Measurements from ENCODE around the gene MAPK11. TPM values are rescaled to one million over a fixed set of nuclear protein-coding genes. Genes with fewer than 3 reads are reported as not detected.
A peak's percentile ranks its signal among the peaks of the same experiment; 100 is the strongest.

MAPK11 gene
- polyA plus RNA-seq, 3 donors = 0.81 TPM; not detected in 2

DNA sequence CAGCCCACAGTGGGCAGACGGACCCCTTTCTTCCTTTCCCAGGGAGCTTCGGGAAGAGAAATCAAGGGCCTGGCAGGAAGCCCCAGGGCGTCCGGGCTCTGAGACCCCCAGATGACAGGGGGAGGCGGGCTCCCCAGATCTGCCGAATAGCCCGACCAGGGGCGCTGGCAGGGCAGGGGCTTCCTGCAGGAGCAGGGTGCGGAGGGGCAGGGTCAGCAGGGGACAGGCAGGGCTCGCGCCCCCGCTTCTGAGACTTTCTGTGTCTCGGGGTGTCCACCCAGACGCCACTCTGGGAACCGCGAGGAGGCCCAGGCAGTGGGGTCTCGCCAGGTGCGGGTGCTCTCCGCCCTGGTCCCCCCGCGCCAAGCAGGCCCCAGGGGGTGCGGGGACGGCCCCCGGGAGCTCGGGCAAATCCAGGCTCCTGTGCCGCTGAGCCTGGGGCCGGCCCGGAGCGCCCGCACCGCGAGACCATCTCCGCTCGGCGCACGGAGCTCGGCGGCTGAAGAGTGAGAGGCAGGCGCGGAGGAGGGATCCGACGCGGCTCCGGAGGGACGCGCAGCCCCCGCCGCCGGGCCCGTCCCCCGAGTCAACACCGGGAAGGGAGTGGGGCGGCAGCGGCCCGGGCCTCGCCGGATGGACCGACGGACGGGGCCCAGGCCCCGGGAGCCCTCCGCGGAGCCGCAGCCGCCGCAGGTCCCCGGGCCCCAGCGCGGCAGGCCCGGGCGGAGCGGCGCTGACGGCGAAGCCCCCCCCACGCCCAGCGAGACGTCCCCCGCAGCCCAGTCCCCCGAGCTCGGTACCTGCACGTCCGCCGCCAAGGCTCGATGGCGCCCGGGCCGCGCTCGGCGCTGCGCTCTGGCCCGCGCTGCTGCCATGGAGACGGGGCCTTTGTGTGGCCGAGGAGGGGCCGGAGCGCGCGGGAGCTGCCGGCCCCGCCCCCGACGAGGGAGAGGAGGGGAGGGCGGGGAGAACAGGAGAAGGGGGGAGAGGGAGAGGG lies 36.9 kb upstream of the MAPK11 start, which contains the start of gene PLXNB2:
Gene PLXNB2, minus strand, starts transcription at position 894 of the 997 bp plus-strand sequence. CDS start 17,062 bp downstream, outside the sequence.
- Histone ChIP-seq H3K9ac (ENCODE audit: insufficient read depth, low read length, poor library complexity, severe bottlenecking) (peak within 1 kb of the TSS; percentile 94), H2AFZ (ENCODE audit: insufficient read depth, low read depth, low read length, poor library complexity, severe bottlenecking) (no peak within 1 kb of the TSS), H3K27me3 (ENCODE audit: control insufficient read depth in 2 of 2, insufficient read depth in 2 of 2, low read length in 2 of 2) (no peaks in the 10 kb centered on the region), H3K4me1 (ENCODE audit: control insufficient read depth in 1 of 2, insufficient read depth in 2 of 2, low read length in 2 of 2) (peaks cover 57 to 62% of the 10 kb centered on the region in 2 donors), H3K9me3 (replicated peaks in 1 of 2; ENCODE audit: control insufficient read depth in 1 of 2, insufficient read depth in 1 of 2, low read length in 2 of 2) (no peaks in the 10 kb centered on the region), H3K27ac (ENCODE audit: low read depth in 1 of 2, low read length in 2 of 2) (peak within 1 kb of the TSS; percentile 97 to 100), H3K4me2 (replicated peaks; ENCODE audit: extremely low read depth, low read length, poor library complexity, severe bottlenecking) (peak within 1 kb of the TSS; percentile 93), H3K36me3 (replicated peaks in 1 of 2; ENCODE audit: control insufficient read depth in 1 of 2, insufficient read depth in 2 of 2, low read length in 2 of 2) (peaks cover 0 to 10% of the 10 kb centered on the region in 2 donors), H4K20me1 (ENCODE audit: insufficient read depth, low read length) (peaks cover 47% of the 10 kb centered on the region), H3K4me3 (replicated peaks in 1 of 3; ENCODE audit: low read depth in 2 of 3, low read length in 3 of 3) (peak within 1 kb of the TSS; percentile 90 to 100 (median 92)), H3K79me2 (ENCODE audit: insufficient read depth, low read length) (peaks cover 50% of the 10 kb centered on the region)
- TF ChIP-seq, protein P1, sequence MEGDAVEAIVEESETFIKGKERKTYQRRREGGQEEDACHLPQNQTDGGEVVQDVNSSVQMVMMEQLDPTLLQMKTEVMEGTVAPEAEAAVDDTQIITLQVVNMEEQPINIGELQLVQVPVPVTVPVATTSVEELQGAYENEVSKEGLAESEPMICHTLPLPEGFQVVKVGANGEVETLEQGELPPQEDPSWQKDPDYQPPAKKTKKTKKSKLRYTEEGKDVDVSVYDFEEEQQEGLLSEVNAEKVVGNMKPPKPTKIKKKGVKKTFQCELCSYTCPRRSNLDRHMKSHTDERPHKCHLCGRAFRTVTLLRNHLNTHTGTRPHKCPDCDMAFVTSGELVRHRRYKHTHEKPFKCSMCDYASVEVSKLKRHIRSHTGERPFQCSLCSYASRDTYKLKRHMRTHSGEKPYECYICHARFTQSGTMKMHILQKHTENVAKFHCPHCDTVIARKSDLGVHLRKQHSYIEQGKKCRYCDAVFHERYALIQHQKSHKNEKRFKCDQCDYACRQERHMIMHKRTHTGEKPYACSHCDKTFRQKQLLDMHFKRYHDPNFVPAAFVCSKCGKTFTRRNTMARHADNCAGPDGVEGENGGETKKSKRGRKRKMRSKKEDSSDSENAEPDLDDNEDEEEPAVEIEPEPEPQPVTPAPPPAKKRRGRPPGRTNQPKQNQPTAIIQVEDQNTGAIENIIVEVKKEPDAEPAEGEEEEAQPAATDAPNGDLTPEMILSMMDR (IDR thresholded peaks at IDR 0.05) = no peak
- peaks cover 49% of the 10 kb centered on the region for H3K4me1 Mint-ChIP-seq
- peak within 1 kb of the TSS; percentile 96 for H3K4me3 Mint-ChIP-seq
- H3K36me3 Mint-ChIP-seq = peaks cover 0 to 20% of the 10 kb centered on the region in 2 donors
- peaks cover 0 to 2% (median 0%) of the 10 kb centered on the region in 7 donors for H3K9me3 Mint-ChIP-seq
- DNase-seq = peak; percentile 63 to 71 (median 71)
- peak within 1 kb of the TSS; percentile 95 to 100 (median 99) for H3K27ac Mint-ChIP-seq
- WGBS (ENCODE audit: insufficient coverage) = under 1% methylated on average over 85 of the region's 105 CpGs
- H3K27me3 Mint-ChIP-seq (ENCODE audit: low read depth in 3 of 3) = peaks cover 2% of the 10 kb centered on the region in 3 donors
- intact Hi-C loops (cut with micrococcal nuclease) = loop anchor here in 1 of 2 donors (10.0 kb wide), 1 partner anchor 342 kb away; the partner anchor contains the start of gene PIM3

DNA sequence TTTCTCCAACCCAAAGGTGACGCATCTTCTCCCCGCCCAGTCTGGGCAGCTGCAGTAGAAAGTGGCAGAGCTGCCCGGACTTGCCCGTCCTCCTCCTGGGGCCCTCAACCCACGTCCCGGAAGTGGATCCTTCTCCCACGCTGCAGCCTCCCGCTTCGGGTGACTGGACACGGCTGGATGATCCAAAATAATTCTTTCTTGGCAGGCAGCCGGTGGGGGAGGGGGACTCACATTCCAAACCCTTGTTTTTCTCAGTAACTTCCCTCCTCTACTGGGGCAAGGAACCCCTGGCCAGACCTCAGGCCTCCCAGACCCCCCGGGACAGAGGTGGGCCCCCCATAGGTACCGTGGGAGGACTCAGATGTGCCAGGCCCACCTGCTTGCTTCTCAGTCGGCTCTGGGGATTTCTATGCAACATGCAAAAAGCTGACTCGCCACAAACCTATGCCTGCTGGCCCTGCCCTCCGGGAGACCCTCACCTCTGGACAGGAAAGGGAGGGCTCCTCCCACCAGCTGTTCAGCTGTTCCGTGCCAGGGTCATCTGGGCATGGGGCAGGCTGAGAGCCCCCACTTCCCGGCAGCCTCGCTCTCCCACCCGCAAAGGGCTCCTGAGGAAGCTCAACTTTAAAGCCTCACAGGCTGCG lies 35.9 kb upstream of the MAPK11 start:
- peak overlapping the region; percentile 97 to 100 for H3K27ac ChIP-seq (ENCODE audit: low read depth in 1 of 2, low read length in 2 of 2)
- H3K4me2 ChIP-seq (replicated peaks; ENCODE audit: extremely low read depth, low read length, poor library complexity, severe bottlenecking) = peak overlapping the region; percentile 93
- Mint-ChIP-seq H3K9me3 (peaks cover 0 to 2% (median 0%) of the 10 kb centered on the region in 7 donors), H3K4me3 (peak overlapping the region; percentile 96), H3K36me3 (peaks cover 4 to 19% of the 10 kb centered on the region in 2 donors), H3K27ac (peak overlapping the region; percentile 97 to 100 (median 100)), H3K4me1 (peaks cover 59% of the 10 kb centered on the region), H3K27me3 (ENCODE audit: low read depth in 3 of 3) (peaks cover 0 to 3% (median 2%) of the 10 kb centered on the region in 3 donors)
- H2AFZ ChIP-seq (ENCODE audit: insufficient read depth, low read depth, low read length, poor library complexity, severe bottlenecking) = no peak overlapping the region
- H3K27me3 ChIP-seq (ENCODE audit: control insufficient read depth in 2 of 2, insufficient read depth in 2 of 2, low read length in 2 of 2) = no peaks in the 10 kb centered on the region
- peaks cover 57% of the 10 kb centered on the region for H4K20me1 ChIP-seq (ENCODE audit: insufficient read depth, low read length)
- peak; percentile 88 to 93 (median 90) for DNase-seq
- H3K9ac ChIP-seq (ENCODE audit: insufficient read depth, low read length, poor library complexity, severe bottlenecking) = peak overlapping the region; percentile 94
- peaks cover 67 to 72% of the 10 kb centered on the region in 2 donors for H3K4me1 ChIP-seq (ENCODE audit: control insufficient read depth in 1 of 2, insufficient read depth in 2 of 2, low read length in 2 of 2)
- TF ChIP-seq, protein P1 (IDR thresholded peaks at IDR 0.05) = no peak
- peak overlapping the region; percentile 90 to 100 (median 92) for H3K4me3 ChIP-seq (replicated peaks in 1 of 3; ENCODE audit: low read depth in 2 of 3, low read length in 3 of 3)
- H3K79me2 ChIP-seq (ENCODE audit: insufficient read depth, low read length) = peaks cover 60% of the 10 kb centered on the region
- peaks cover 4 to 10% of the 10 kb centered on the region in 2 donors for H3K36me3 ChIP-seq (replicated peaks in 1 of 2; ENCODE audit: control insufficient read depth in 1 of 2, insufficient read depth in 2 of 2, low read length in 2 of 2)
- intact Hi-C loops (cut with micrococcal nuclease) = loop anchor here in 1 of 2 donors (10.0 kb wide), 1 partner anchor 341 kb away; the partner anchor contains the start of gene PIM3
- H3K9me3 ChIP-seq (replicated peaks in 1 of 2; ENCODE audit: control insufficient read depth in 1 of 2, insufficient read depth in 1 of 2, low read length in 2 of 2) = no peaks in the 10 kb centered on the region
- WGBS (ENCODE audit: insufficient coverage) = 4% methylated on average over 11 of the region's 21 CpGs

Data from CD14-positive monocyte (primary cell).